OCI-LY3 (cell line): ENCODE data around the gene GRID1.
A peak's percentile ranks its signal among the peaks of the same experiment; 100 is the strongest.

Experiments used
- EZH2phosphoT487 ChIP-seq: fragments of 200-600 bp; shearing (Covaris generic); IDR thresholded peaks from 2 replicates; pipeline ENCODE4 v1.6.1; 2018; ENCODE audit warnings: antibody characterized with exemption, mixed run types, low read depth
- TF ChIP-seq, protein P1 (sequence below): fragments of 200-600, 300-600 bp; sonication (generic); IDR thresholded peaks from 2 replicates; pipeline ENCODE4 v1.5.1; 2014; ENCODE audit warnings: antibody characterized with exemption, low read length, low read depth

GRCh38 chr10:86110156-86110786 is 256.3 kb downstream of the GRID1 start:
- TF ChIP-seq, protein P1, sequence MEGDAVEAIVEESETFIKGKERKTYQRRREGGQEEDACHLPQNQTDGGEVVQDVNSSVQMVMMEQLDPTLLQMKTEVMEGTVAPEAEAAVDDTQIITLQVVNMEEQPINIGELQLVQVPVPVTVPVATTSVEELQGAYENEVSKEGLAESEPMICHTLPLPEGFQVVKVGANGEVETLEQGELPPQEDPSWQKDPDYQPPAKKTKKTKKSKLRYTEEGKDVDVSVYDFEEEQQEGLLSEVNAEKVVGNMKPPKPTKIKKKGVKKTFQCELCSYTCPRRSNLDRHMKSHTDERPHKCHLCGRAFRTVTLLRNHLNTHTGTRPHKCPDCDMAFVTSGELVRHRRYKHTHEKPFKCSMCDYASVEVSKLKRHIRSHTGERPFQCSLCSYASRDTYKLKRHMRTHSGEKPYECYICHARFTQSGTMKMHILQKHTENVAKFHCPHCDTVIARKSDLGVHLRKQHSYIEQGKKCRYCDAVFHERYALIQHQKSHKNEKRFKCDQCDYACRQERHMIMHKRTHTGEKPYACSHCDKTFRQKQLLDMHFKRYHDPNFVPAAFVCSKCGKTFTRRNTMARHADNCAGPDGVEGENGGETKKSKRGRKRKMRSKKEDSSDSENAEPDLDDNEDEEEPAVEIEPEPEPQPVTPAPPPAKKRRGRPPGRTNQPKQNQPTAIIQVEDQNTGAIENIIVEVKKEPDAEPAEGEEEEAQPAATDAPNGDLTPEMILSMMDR, result peak; percentile 26
- no peak for TF ChIP-seq EZH2phosphoT487
